ENCODE data around the gene KIF19.

DNA sequence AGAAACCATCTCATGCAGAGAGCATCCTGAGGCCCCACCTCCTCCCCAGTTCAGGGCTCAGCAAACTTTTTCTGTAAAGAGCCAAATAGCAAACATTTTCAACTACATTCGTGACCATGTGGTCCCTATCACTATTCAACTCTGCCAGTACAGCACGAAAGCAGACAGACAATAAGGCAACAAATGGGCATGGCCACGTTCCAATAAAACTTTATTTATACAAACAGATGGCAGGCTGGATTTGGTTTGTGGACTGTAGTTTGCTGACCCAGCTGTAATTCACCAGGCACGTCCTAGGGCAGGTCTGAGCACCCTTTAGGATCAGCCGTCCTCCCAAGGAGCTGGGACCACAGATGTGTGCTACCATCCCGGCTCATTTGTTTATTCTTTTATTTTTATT, 78.8 kb downstream of the KIF19 start:
- TF ChIP-seq CTCF (IDR thresholded peaks at IDR 0.05) (no peak), POLR2A (IDR thresholded peaks at IDR 0.05) (no peak), EP300 (IDR thresholded peaks at IDR 0.05) (no peak), POLR2AphosphoS5 (IDR thresholded peaks at IDR 0.05) (no peak)

All from stomach (tissue), 4 donors.